ENCODE measurements around the gene GRPEL2.
A peak's percentile ranks its signal among the peaks of the same experiment; 100 is the strongest.

Gene GRPEL2

GRCh38 chr5:149345147-149345891, at the start of gene GRPEL2:
TSS of gene GRPEL2 (plus strand) at chr5:149345499. CDS start at chr5:149345540, 41 bp downstream.
- peak; percentile 88 to 94 for DNase-seq (ENCODE audit: low read depth in 2 of 2)

GRCh38 chr5:149297340-149298025, 47.8 kb upstream of the GRPEL2 start:
- DNase-seq (ENCODE audit: low read depth in 2 of 2) = no peak

- no peak for DNase-seq (ENCODE audit: low read depth in 2 of 2)
These were observed 47.1 kb upstream of the GRPEL2 start for GRCh38 chr5:149298163-149298562.

- DNase-seq (ENCODE audit: low read depth in 2 of 2) = no peak
These were observed 46.4 kb upstream of the GRPEL2 start for GRCh38 chr5:149298842-149299404.

GRCh38 chr5:149299451-149300054, 45.7 kb upstream of the GRPEL2 start:
- DNase-seq (ENCODE audit: low read depth in 2 of 2) = no peak

- DNase-seq (ENCODE audit: low read depth in 2 of 2) = no peak
These were observed 44.9 kb upstream of the GRPEL2 start for GRCh38 chr5:149300441-149300840.

- DNase-seq (ENCODE audit: low read depth in 2 of 2) = no peak
These were observed 44.1 kb upstream of the GRPEL2 start for GRCh38 chr5:149301049-149301743.

- no peak for DNase-seq (ENCODE audit: low read depth in 2 of 2)
These were observed 43.4 kb upstream of the GRPEL2 start for GRCh38 chr5:149301744-149302380.

GRCh38 chr5:149302641-149303040, 42.7 kb upstream of the GRPEL2 start:
- DNase-seq (ENCODE audit: low read depth in 2 of 2) = no peak

- DNase-seq (ENCODE audit: low read depth in 2 of 2) = no peak
These were observed 42.1 kb upstream of the GRPEL2 start for GRCh38 chr5:149303210-149303609.

GRCh38 chr5:149304195-149305078, 40.9 kb upstream of the GRPEL2 start:
- no peak for DNase-seq (ENCODE audit: low read depth in 2 of 2)

GRCh38 chr5:149309354-149309753, 35.9 kb upstream of the GRPEL2 start:
- DNase-seq (ENCODE audit: low read depth in 2 of 2) = no peak

GRCh38 chr5:149310488-149310887, 34.8 kb upstream of the GRPEL2 start:
- DNase-seq (ENCODE audit: low read depth in 2 of 2) = no peak

GRCh38 chr5:149310947-149311658, 34.2 kb upstream of the GRPEL2 start:
- no peak for DNase-seq (ENCODE audit: low read depth in 2 of 2)

- DNase-seq (ENCODE audit: low read depth in 2 of 2) = no peak
These were observed 32.0 kb upstream of the GRPEL2 start for GRCh38 chr5:149313151-149313841.

- DNase-seq (ENCODE audit: low read depth in 2 of 2) = no peak
These were observed 30.7 kb upstream of the GRPEL2 start for GRCh38 chr5:149314571-149315111.

GRCh38 chr5:149315753-149316152, 29.5 kb upstream of the GRPEL2 start:
- DNase-seq (ENCODE audit: low read depth in 2 of 2) = no peak

GRCh38 chr5:149317281-149318048, 27.8 kb upstream of the GRPEL2 start:
- DNase-seq (ENCODE audit: low read depth in 2 of 2) = peak in 1 of 2 donors; percentile 10
